ENCODE measurements around the gene IQCN.
"Not testable (repeated sequence)": the region's sequence is repeated elsewhere in the genome, so short reads cannot be mapped to it uniquely, and the experiment has no call there.

The IQCN gene

DNA sequence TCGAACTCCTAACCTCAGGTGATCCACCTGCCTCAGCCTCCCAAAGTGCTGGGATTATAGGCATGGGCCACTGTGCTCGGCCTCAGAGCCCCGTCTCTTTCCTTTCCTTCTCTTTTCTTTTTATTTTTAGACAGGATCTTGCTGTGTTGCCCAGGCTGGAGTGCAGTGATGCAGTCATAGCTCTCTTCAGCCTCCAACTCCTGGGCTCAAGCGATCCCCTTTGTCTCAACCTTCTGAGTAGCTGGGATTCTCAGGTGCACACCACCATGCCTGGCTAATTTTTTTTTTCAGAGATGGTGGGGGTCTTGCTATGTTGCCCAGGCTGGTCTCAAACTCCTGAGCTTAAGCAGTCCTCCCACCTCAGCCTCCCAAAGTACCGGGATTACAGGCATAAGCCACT lies 64.3 kb downstream of the IQCN start:
- not testable (repeated sequence) for DNase-seq (ENCODE audit: low read depth in 3 of 3)

- DNase-seq (ENCODE audit: low read depth in 3 of 3), result peak in 1 of 3 donors; percentile 40
Observed at GRCh38 chr19:18208098-18208951, 65.9 kb downstream of the IQCN start.

All from stimulated activated CD4-positive, alpha-beta T cell treated with anti-CD3 and anti-CD28 coated beads, TNF-alpha, amount 100 ng/mL, for 48 hours (primary cell).